Smooth muscle cell (in vitro differentiated cells): ENCODE data around the gene PIK3R5. TPM values are rescaled to one million over a fixed set of nuclear protein-coding genes. Genes with fewer than 3 reads are reported as not detected.

ENCODE experiments used
- DNase-seq: peaks from one replicate; lab custom pipeline; 2025; ENCODE audit not compliant: unreplicated experiment; lab: John Stamatoyannopoulos, UW
- H2AFZ ChIP-seq: fragments of 200-600 bp; sonication (generic); 2 replicates; pipeline ENCODE4 v1.6.0; 2016; ENCODE audit warnings: antibody characterized with exemption, low read depth, mild to moderate bottlenecking
- H3F3A ChIP-seq: fragments of 200-600 bp; sonication (generic); 2 replicates; pipeline ENCODE4 v1.6.0; 2017; ENCODE audit warnings: antibody characterized with exemption, low read depth
- H3K27ac ChIP-seq: fragments of 200-600 bp; sonication (generic); 2 replicates; pipeline ENCODE4 v1.5.1; 2016; ENCODE audit warnings: low read depth, mild to moderate bottlenecking
- H3K27me3 ChIP-seq: fragments of 200-600 bp; sonication (generic); 2 replicates; pipeline ENCODE4 v1.6.1; 2016; ENCODE audit warnings: low read depth, mild to moderate bottlenecking
- H3K36me3 ChIP-seq: fragments of 200-600 bp; sonication (generic); 2 replicates; pipeline ENCODE4 v1.5.1; 2016; ENCODE audit warnings: low read depth
- H3K4me1 ChIP-seq: fragments of 200-600 bp; sonication (generic); 2 replicates; pipeline ENCODE4 v1.5.1; 2016; ENCODE audit warnings: low read depth
- H3K4me2 ChIP-seq: fragments of 200-600 bp; sonication (generic); 2 replicates; pipeline ENCODE4 v1.6.0; 2016; ENCODE audit warnings: mild to moderate bottlenecking
- H3K4me3 ChIP-seq: fragments of 200-600 bp; sonication (generic); 2 replicates; pipeline ENCODE4 v1.5.1; 2016; ENCODE audit warnings: mild to moderate bottlenecking
- H3K79me2 ChIP-seq: fragments of 200-600 bp; sonication (generic); 2 replicates; pipeline ENCODE4 v1.6.0; 2016; ENCODE audit warnings: low read depth, mild to moderate bottlenecking
- H3K9ac ChIP-seq: fragments of 200-600 bp; sonication (generic); 2 replicates; pipeline ENCODE4 v1.6.0; 2016; ENCODE audit warnings: low read depth
- H3K9me3 ChIP-seq: fragments of 200-600 bp; sonication (generic); replicated peaks from 2 replicates; pipeline ENCODE4 v1.5.1; 2016; ENCODE audit warnings: low read depth
- H4K20me1 ChIP-seq: fragments of 200-600 bp; sonication (generic); 2 replicates; pipeline ENCODE4 v1.6.0; 2016; ENCODE audit warnings: low read depth
- WGBS: methylation state at CpG from one replicate; pipeline ENCODE4 v1.1.7; 2016; ENCODE audit warnings: low lambda C conversion rate; 5-methylcytosine and 5-hydroxymethylcytosine counted together
- polyA plus RNA-seq: library from polyadenylated mRNA; unstranded; fragments of >200 nt; fragmentation: Nextera tagmentation; extraction: Ambion mirVana; gene quantifications from 2 replicates; pipeline ENCODE4 v1.2.1, GENCODE V29; 2016
- total RNA-seq: library from RNA; depleted of rRNA; stranded (reverse); fragments of >200 nt; gene quantifications from 2 replicates; pipeline ENCODE4 v1.2.3, GENCODE V29; 2014
- TF ChIP-seq, protein P1 (sequence below): fragments of 200-600 bp; sonication (generic); IDR thresholded peaks from 2 replicates; pipeline ENCODE4 v1.5.1; 2017; ENCODE audit warnings: borderline replicate concordance, mild to moderate bottlenecking, antibody characterized with exemption; ENCODE audit not compliant: insufficient read depth, poor library complexity, severe bottlenecking

PIK3R5 gene
- total and polyA plus RNA-seq, 2 experiments from 2014 or later = not detected

DNA sequence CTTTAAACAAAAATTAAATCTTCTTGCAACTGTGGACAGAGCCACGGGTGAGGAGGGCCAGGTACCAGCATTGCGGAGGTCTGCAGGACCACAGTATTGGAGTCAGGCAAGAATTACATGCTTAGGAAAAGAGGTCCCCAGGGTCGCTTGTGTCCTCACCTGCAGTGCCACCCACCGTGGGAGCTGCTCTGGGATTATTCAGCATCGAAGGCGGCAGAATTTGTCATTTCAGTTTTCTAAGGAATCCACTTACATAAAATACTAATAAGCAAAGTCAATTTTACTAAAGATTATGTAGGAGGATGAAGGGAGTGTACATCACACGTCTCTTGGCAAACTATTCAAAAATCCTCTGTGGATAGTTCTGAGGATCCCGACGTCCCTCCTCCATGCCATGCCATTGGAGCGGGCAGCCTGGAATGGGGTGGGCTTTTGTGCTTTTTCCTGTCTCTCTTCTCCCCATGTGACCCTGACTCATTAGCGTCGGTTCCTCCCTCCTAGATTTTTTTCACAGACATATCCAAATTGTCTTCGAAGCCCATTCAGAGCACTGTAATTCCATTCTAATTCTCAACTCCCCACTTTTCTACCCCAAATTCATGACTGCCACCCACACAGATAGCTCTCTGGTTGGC, 95.0 kb downstream of the PIK3R5 start:
- no peaks in the 10 kb centered on the region for H3K36me3 ChIP-seq
- no peaks in the 10 kb centered on the region for H3K79me2 ChIP-seq
- no peak overlapping the region for H2AFZ ChIP-seq
- no peak overlapping the region for H3K4me2 ChIP-seq
- H3K27me3 ChIP-seq = peaks cover 15% of the 10 kb centered on the region
- H3K4me3 ChIP-seq = no peak overlapping the region
- WGBS = 89% methylated on average over 13 of the region's 13 CpGs
- TF ChIP-seq, protein P1, sequence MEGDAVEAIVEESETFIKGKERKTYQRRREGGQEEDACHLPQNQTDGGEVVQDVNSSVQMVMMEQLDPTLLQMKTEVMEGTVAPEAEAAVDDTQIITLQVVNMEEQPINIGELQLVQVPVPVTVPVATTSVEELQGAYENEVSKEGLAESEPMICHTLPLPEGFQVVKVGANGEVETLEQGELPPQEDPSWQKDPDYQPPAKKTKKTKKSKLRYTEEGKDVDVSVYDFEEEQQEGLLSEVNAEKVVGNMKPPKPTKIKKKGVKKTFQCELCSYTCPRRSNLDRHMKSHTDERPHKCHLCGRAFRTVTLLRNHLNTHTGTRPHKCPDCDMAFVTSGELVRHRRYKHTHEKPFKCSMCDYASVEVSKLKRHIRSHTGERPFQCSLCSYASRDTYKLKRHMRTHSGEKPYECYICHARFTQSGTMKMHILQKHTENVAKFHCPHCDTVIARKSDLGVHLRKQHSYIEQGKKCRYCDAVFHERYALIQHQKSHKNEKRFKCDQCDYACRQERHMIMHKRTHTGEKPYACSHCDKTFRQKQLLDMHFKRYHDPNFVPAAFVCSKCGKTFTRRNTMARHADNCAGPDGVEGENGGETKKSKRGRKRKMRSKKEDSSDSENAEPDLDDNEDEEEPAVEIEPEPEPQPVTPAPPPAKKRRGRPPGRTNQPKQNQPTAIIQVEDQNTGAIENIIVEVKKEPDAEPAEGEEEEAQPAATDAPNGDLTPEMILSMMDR = no peak
- H3K4me1 ChIP-seq = no peaks in the 10 kb centered on the region
- H3F3A ChIP-seq = no peaks in the 10 kb centered on the region
- no peak for DNase-seq
- H3K9ac ChIP-seq = no peak overlapping the region
- no peaks in the 10 kb centered on the region for H4K20me1 ChIP-seq
- H3K27ac ChIP-seq = no peak overlapping the region
- no peaks in the 10 kb centered on the region for H3K9me3 ChIP-seq

DNA sequence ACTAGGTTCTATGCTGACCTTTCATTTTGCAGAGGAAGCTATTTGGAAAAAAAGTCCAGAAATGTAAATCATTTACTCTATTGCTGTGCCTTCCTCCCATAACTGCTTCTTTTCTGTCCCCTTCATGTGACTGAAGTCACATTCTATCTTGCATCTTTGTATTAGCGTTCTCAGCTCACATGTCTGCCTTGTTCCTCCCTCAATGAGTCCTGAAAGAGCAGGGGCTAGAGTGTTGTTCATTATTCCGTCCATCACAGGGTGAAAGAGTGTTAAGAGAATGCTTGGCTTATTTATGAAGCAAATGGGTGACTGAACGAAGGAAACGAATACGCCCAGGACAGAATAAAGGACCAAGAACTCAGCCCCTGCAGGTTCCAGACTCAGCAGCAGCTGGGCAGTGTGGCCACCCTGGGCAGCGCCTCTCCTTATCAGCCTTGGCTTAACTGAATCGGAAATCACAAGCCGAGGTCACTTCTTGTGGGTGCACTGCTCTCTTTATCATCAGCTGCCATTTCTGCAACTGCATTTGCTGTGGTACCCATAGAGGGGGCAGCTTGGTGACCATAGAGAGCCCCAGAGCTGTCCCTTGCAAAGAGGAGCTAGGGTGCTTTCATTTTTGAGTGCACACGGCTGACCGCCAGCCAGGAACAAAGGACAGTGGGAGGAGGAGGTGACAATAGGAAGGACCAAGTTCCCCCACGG, 96.2 kb downstream of the PIK3R5 start:
- TF ChIP-seq, protein P1 = no peak

DNA sequence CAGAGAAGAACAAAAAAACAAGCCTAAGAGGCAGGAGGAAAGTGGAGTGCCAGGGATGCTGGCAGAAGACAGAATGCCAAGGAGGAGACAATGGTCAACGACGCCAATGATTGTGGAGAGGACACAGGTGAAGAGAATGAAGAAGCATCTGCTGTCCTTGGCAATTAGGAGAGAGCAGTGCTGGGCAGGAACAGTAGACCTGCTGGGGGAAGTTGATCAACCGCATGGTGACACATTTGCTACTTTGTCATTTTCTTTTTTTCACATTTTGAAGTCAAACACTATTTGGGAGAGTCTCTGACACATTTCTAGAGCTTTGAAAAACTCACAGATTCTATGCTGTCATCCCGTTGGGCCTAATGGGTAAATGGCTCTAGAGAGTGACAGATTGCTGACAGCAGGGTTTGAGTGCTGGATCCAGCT, 97.0 kb downstream of the PIK3R5 start:
- Histone ChIP-seq H3F3A (no peaks in the 10 kb centered on the region), H3K9ac (no peak overlapping the region), H3K4me2 (no peak overlapping the region), H3K9me3 (no peaks in the 10 kb centered on the region), H3K27ac (no peak overlapping the region), H3K36me3 (no peaks in the 10 kb centered on the region), H3K27me3 (peaks cover 15% of the 10 kb centered on the region), H3K4me3 (no peak overlapping the region), H2AFZ (no peak overlapping the region), H3K79me2 (no peaks in the 10 kb centered on the region), H3K4me1 (no peaks in the 10 kb centered on the region), H4K20me1 (no peaks in the 10 kb centered on the region)
- no peak for DNase-seq
- TF ChIP-seq, protein P1 = no peak
- WGBS = 93% methylated on average over 4 of the region's 4 CpGs

More for the DNA sequence above, 96.2 kb downstream of the PIK3R5 start:
- Histone ChIP-seq H3K4me3 (no peak overlapping the region), H3K27ac (no peak overlapping the region), H3K4me1 (no peaks in the 10 kb centered on the region), H3K9me3 (no peaks in the 10 kb centered on the region), H3K36me3 (no peaks in the 10 kb centered on the region), H3F3A (no peaks in the 10 kb centered on the region), H4K20me1 (no peaks in the 10 kb centered on the region), H2AFZ (no peak overlapping the region), H3K79me2 (no peaks in the 10 kb centered on the region), H3K27me3 (peaks cover 15% of the 10 kb centered on the region), H3K9ac (no peak overlapping the region), H3K4me2 (no peak overlapping the region)
- no peak for DNase-seq
- 79% methylated on average over 11 of the region's 11 CpGs for WGBS
